Measurements from ENCODE around the gene IGFL1. TPM values are rescaled to one million over a fixed set of nuclear protein-coding genes. Genes with fewer than 3 reads are reported as not detected.

Gene IGFL1
- total RNA-seq (2022; extraction: Qiagen RNA extraction; ENCODE audit: low read depth): 1.3 to 3.6 TPM (median 2.7 TPM) in 5 replicates

GRCh38 chr19:46229442-46229841 is at the start of gene IGFL1:
Gene IGFL1, plus strand, starts transcription at chr19:46229742. Its CDS starts 33 bp downstream, at chr19:46229775.

Other genes with a start within 250 kb of the IGFL1 start
- 2.9 to 6.1 TPM (median 4.5 TPM) in 5 replicates for gene CCDC61, start 234.3 kb upstream of the IGFL1 start, total RNA-seq (2022; extraction: Qiagen RNA extraction; ENCODE audit: low read depth)
- not detected in 5 replicates for gene PGLYRP1, start 206.7 kb upstream of the IGFL1 start, total RNA-seq (2022; extraction: Qiagen RNA extraction; ENCODE audit: low read depth)
- gene IGFL4, start 188.7 kb upstream of the IGFL1 start, total RNA-seq (2022; extraction: Qiagen RNA extraction; ENCODE audit: low read depth): 0.37 to 0.74 TPM (median 0.51 TPM) in 5 replicates
- 0.17 to 0.38 TPM (median 0.24 TPM) in 3 of 5 replicates, not detected in the others for gene IGFL3, start 105.1 kb upstream of the IGFL1 start, total RNA-seq (2022; extraction: Qiagen RNA extraction; ENCODE audit: low read depth)
- 0.20 to 1.2 TPM (median 0.83 TPM) in 5 replicates for gene IGFL2, start 81.5 kb upstream of the IGFL1 start, total RNA-seq (2022; extraction: Qiagen RNA extraction; ENCODE audit: low read depth)
- not detected in 5 replicates for gene HIF3A, start 67.3 kb downstream of the IGFL1 start, total RNA-seq (2022; extraction: Qiagen RNA extraction; ENCODE audit: low read depth)
- gene PPP5C, start 117.3 kb downstream of the IGFL1 start, total RNA-seq (2022; extraction: Qiagen RNA extraction; ENCODE audit: low read depth): 80.7 to 89.6 TPM (median 86.5 TPM) in 5 replicates
- gene CCDC8, start 183.8 kb downstream of the IGFL1 start, total RNA-seq (2022; extraction: Qiagen RNA extraction; ENCODE audit: low read depth): not detected in 5 replicates
- not detected in 5 replicates for gene PNMA8C, start 199.2 kb downstream of the IGFL1 start, total RNA-seq (2022; extraction: Qiagen RNA extraction; ENCODE audit: low read depth)
- 10.0 to 11.8 TPM (median 11.4 TPM) in 5 replicates for gene PNMA8A, start 241.8 kb downstream of the IGFL1 start, total RNA-seq (2022; extraction: Qiagen RNA extraction; ENCODE audit: low read depth)

Data from A549 treated with CpdA at 1 μM for 4 hours (cell line).